ENCODE measurements around the gene PKP4.

- TF ChIP-seq EZH2 (IDR thresholded peaks at IDR 0.05; ENCODE audit: insufficient read depth, poor library complexity, severe bottlenecking) (no peak), EZH2phosphoT487 (IDR thresholded peaks at IDR 0.05; ENCODE audit: insufficient read depth, low read depth) (no peak)
Observed at GRCh38 chr2:158681816-158682215, 225.1 kb downstream of the PKP4 start.

Measured in GM23248 (cell line).